Caco-2 (cell line): ENCODE data around the gene STK33. TPM values are rescaled to one million over a fixed set of nuclear protein-coding genes. Genes with fewer than 3 reads are reported as not detected.

Experiments used
- BruUV-seq: library from RNA; stranded (reverse); fragments of 400-500 nt; replicated peaks from 2 replicates; lab custom pipeline; 2021; lab: Mats Ljungman, UMichigan
- CTCF ChIA-PET: fragments of 300-600 bp; sonication (Branson Sonifier 250); formaldehyde crosslinking; loops from one replicate; lab custom pipeline; 2022; ENCODE audit warnings: antibody characterized with exemption; lab: Charles Lee
- POLR2A ChIA-PET: fragments of 300-600 bp; sonication (Branson Sonifier 250); formaldehyde crosslinking; loops from one replicate; lab custom pipeline; 2022; ENCODE audit warnings: antibody characterized with exemption; lab: Charles Lee
- DNase-seq, 2 experiments: peaks; one replicate each; pipeline versions ENCODE4 v3.0.0 to v3.0.0-alpha.2; 2020 to 2022
- H3K27me3 ChIP-seq: replicated peaks from 2 replicates; pipeline ENCODE4 v1.6.0; 2011; ENCODE audit warnings: low read length; ENCODE audit not compliant: control insufficient read depth, insufficient read depth
- H3K36me3 ChIP-seq: 2 replicates; pipeline ENCODE4 v1.5.1; 2011; ENCODE audit warnings: low read length; ENCODE audit not compliant: control insufficient read depth, insufficient read depth
- H3K4me1 ChIP-seq: fragments of 250-450 bp; sonication (Bioruptor Pico); 2 replicates; pipeline ENCODE4 v1.5.1; 2020; ENCODE audit warnings: mild to moderate bottlenecking
- H3K4me3 ChIP-seq: 2 replicates; pipeline ENCODE4 v1.5.1; 2011; ENCODE audit warnings: low read depth, mild to moderate bottlenecking, control low read depth, low read length
- H3K9me3 ChIP-seq: fragments of 250-450 bp; sonication (Bioruptor Pico); 2 replicates; pipeline ENCODE4 v1.5.1; 2020; ENCODE audit warnings: mild to moderate bottlenecking, moderate library complexity
- H3K27ac Mint-ChIP-seq: one replicate; pipeline ENCODE4 v1.8.0; 2022; ENCODE audit warnings: mixed read lengths; ENCODE audit not compliant: unreplicated experiment
- H3K27me3 Mint-ChIP-seq: one replicate; pipeline ENCODE4 v1.8.0; 2022; ENCODE audit warnings: mixed read lengths; ENCODE audit not compliant: insufficient read depth, unreplicated experiment
- H3K36me3 Mint-ChIP-seq: one replicate; pipeline ENCODE4 v1.8.0; 2022; ENCODE audit warnings: mild to moderate bottlenecking, mixed read lengths; ENCODE audit not compliant: insufficient read depth, unreplicated experiment
- H3K4me1 Mint-ChIP-seq: one replicate; pipeline ENCODE4 v1.8.0; 2022; ENCODE audit warnings: low read depth, mixed read lengths; ENCODE audit not compliant: unreplicated experiment
- H3K4me3 Mint-ChIP-seq: one replicate; pipeline ENCODE4 v1.8.0; 2022; ENCODE audit warnings: mild to moderate bottlenecking, moderate library complexity, mixed read lengths; ENCODE audit not compliant: unreplicated experiment
- H3K9me3 Mint-ChIP-seq: one replicate; pipeline ENCODE4 v1.8.0; 2022; ENCODE audit warnings: mixed read lengths; ENCODE audit not compliant: unreplicated experiment
- CTCF ChIP-seq, 2 experiments: fragments of 200-600 bp in 1 of 2; IDR thresholded peaks; 1 replicate in 1 of 2; 2 replicates in 1 of 2; pipeline versions ENCODE4 v1.5.1 to v1.8.0; 2011 to 2022; ENCODE audit warnings: antibody characterized with exemption in 1 of 2, control low read depth in 1 of 2, inconsistent platforms in 1 of 2, low read depth in 1 of 2, low read length in 1 of 2, mild to moderate bottlenecking in 1 of 2, moderate library complexity in 1 of 2; ENCODE audit not compliant: insufficient read depth in 1 of 2, severe bottlenecking in 1 of 2, unreplicated experiment in 1 of 2
- intact Hi-C: fragments of 100-400 bp; cut with micrococcal nuclease; formaldehyde crosslinking; loops from one replicate; pipeline ENCODE4 v1.10.0; 2022; ENCODE audit not compliant: unreplicated experiment
- total RNA-seq: library from RNA; stranded (reverse); gene quantifications from 2 replicates; pipeline ENCODE4 v1.2.3, GENCODE V29; 2022

Gene STK33
- total RNA-seq, 1 experiment from 2014 or later, result 0.98 TPM

GRCh38 chr11:8615291-8616032, 21.4 kb upstream of the STK33 start:
- BruUV-seq, result no TSS peak
- intact Hi-C loops, result loop anchor here (10.0 kb wide), 1 partner anchor 199 kb away; a partner anchor contains a TSS
- no peak overlapping the region for H3K27ac Mint-ChIP-seq

GRCh38 chr11:8614497-8614896, 20.5 kb upstream of the STK33 start:
- H3K36me3 ChIP-seq, result no peaks in the 10 kb centered on the region
- TF ChIP-seq CTCF (IDR thresholded peaks at IDR 0.05; ENCODE audit: insufficient read depth in 1 of 2, low read depth in 1 of 2, low read length in 1 of 2, severe bottlenecking in 1 of 2, unreplicated experiment in 1 of 2), result no peak
- intact Hi-C loops, result loop anchor here (10.0 kb wide), 1 partner anchor 200 kb away; a partner anchor contains a TSS
- no peaks in the 10 kb centered on the region for H3K9me3 ChIP-seq
- H3K27me3 ChIP-seq, result no peaks in the 10 kb centered on the region
- H3K4me1 Mint-ChIP-seq, result peaks cover 8% of the 10 kb centered on the region
- no peak for DNase-seq
- CTCF ChIA-PET, result interaction anchor here (0.7 kb wide), 1 partner anchor 345 kb away, joined by 3 read pairs; no protein-coding TSS in a partner anchor
- H3K36me3 Mint-ChIP-seq, result no peaks in the 10 kb centered on the region
- no peak overlapping the region for H3K27ac Mint-ChIP-seq
- no peaks in the 10 kb centered on the region for H3K27me3 Mint-ChIP-seq
- POLR2A ChIA-PET, result no interaction called here
- H3K4me3 ChIP-seq, result no peak overlapping the region
- H3K9me3 Mint-ChIP-seq, result no peaks in the 10 kb centered on the region
- BruUV-seq, result no TSS peak
- no peaks in the 10 kb centered on the region for H3K4me1 ChIP-seq
- no peak overlapping the region for H3K4me3 Mint-ChIP-seq

More at GRCh38 chr11:8615291-8616032, 21.4 kb upstream of the STK33 start:
- H3K9me3 ChIP-seq, result no peaks in the 10 kb centered on the region
- H3K4me1 ChIP-seq, result no peaks in the 10 kb centered on the region
- no peaks in the 10 kb centered on the region for H3K27me3 Mint-ChIP-seq
- H3K4me3 Mint-ChIP-seq, result no peak overlapping the region
- ChIA-PET POLR2A (no interaction called here), CTCF (interaction anchor here (0.7 kb wide), 1 partner anchor 344 kb away, joined by 3 read pairs; no protein-coding TSS in a partner anchor)
- H3K4me3 ChIP-seq, result no peak overlapping the region
- H3K4me1 Mint-ChIP-seq, result peaks cover 8% of the 10 kb centered on the region
- no peaks in the 10 kb centered on the region for H3K27me3 ChIP-seq
- DNase-seq, result no peak
- TF ChIP-seq CTCF (IDR thresholded peaks at IDR 0.05; ENCODE audit: insufficient read depth in 1 of 2, low read depth in 1 of 2, low read length in 1 of 2, severe bottlenecking in 1 of 2, unreplicated experiment in 1 of 2), result no peak
- no peaks in the 10 kb centered on the region for H3K9me3 Mint-ChIP-seq
- H3K36me3 Mint-ChIP-seq, result no peaks in the 10 kb centered on the region
- peaks cover 1% of the 10 kb centered on the region; the same call in 1 of the 2 replicates for H3K36me3 ChIP-seq

GRCh38 chr11:8613036-8613435, 19.0 kb upstream of the STK33 start:
- H3K27ac Mint-ChIP-seq, result no peak overlapping the region
- POLR2A ChIA-PET, result no interaction called here

More at GRCh38 chr11:8613036-8613435, 19.0 kb upstream of the STK33 start:
- Mint-ChIP-seq H3K27me3 (no peaks in the 10 kb centered on the region), H3K4me3 (no peak overlapping the region), H3K9me3 (no peaks in the 10 kb centered on the region), H3K4me1 (peaks cover 8% of the 10 kb centered on the region), H3K36me3 (no peaks in the 10 kb centered on the region)
- no peak for TF ChIP-seq CTCF (IDR thresholded peaks at IDR 0.05; ENCODE audit: insufficient read depth in 1 of 2, low read depth in 1 of 2, low read length in 1 of 2, severe bottlenecking in 1 of 2, unreplicated experiment in 1 of 2)
- DNase-seq, result no peak
- Histone ChIP-seq H3K9me3 (no peaks in the 10 kb centered on the region), H3K4me1 (no peaks in the 10 kb centered on the region), H3K36me3 (no peaks in the 10 kb centered on the region), H3K4me3 (no peak overlapping the region), H3K27me3 (no peaks in the 10 kb centered on the region)
- BruUV-seq, result no TSS peak
- intact Hi-C loops, result loop anchor here (10.0 kb wide), 1 partner anchor 202 kb away; a partner anchor contains a TSS
- CTCF ChIA-PET, result no interaction called here
